Right ventricle myocardium inferior (tissue), 1 donor: ENCODE measurements around the gene HP1BP3. TPM values are rescaled to one million over a fixed set of nuclear protein-coding genes. Genes with fewer than 3 reads are reported as not detected.
A peak's percentile ranks its signal among the peaks of the same experiment; 100 is the strongest.

ENCODE experiments used
- ATAC-seq: fragments of 200-7000 bp; cut with Tn5 transposase; one replicate; pipeline ENCODE4 v1.9.1; 2020; ENCODE audit warnings: mild to moderate bottlenecking, moderate library complexity
- DNase-seq: peaks from one replicate; pipeline ENCODE4 v3.0.0; 2021; ENCODE audit errors: missing footprints
- intact Hi-C: fragments of 100-400 bp; cut with DNase I; formaldehyde crosslinking; loops from one replicate; pipeline ENCODE4 v1.11.0; 2022
- total RNA-seq: library from RNA; stranded (reverse); fragmentation: NEBNext Ultra II Directional; extraction: Animal tissue kit (Norgen Biotek cat#: 25700); gene quantifications from one replicate; pipeline ENCODE4 v1.2.1, GENCODE V29; 2021
- donor health status: DM: no; HTN: yes; CAD: no; lungs with severe emphysema.

Gene HP1BP3
- total RNA-seq, 1 donor from 2014 or later, result 110 TPM

GRCh38 chr1:20785907-20786252 is 1.2 kb downstream of the HP1BP3 start:
- DNase-seq, result no peak

GRCh38 chr1:20775700-20776099 is 11.4 kb downstream of the HP1BP3 start:
- DNase-seq, result no peak
- ATAC-seq, result no peak
- intact Hi-C loops, result no loop called here

More at GRCh38 chr1:20785907-20786252, 1.2 kb downstream of the HP1BP3 start:
- ATAC-seq, result no peak
- intact Hi-C loops, result no loop called here

GRCh38 chr1:20771780-20772179 is 15.3 kb downstream of the HP1BP3 start:
- DNase-seq (no peak), ATAC-seq (no peak)
- intact Hi-C loops, result no loop called here

GRCh38 chr1:20770314-20771087 is 16.6 kb downstream of the HP1BP3 start:
- intact Hi-C loops, result no loop called here
- DNase-seq, result no peak
- ATAC-seq, result no peak

GRCh38 chr1:20767271-20767670 is 19.8 kb downstream of the HP1BP3 start:
- DNase-seq, result no peak
- ATAC-seq, result peak; percentile 65
- intact Hi-C loops, result no loop called here

- ATAC-seq (no peak), DNase-seq (no peak)
- intact Hi-C loops, result no loop called here
Observed at GRCh38 chr1:20763417-20763816, 23.7 kb downstream of the HP1BP3 start.

- DNase-seq, result no peak
- intact Hi-C loops, result no loop called here
- no peak for ATAC-seq
Observed at GRCh38 chr1:20760322-20760721, 26.8 kb downstream of the HP1BP3 start.

GRCh38 chr1:20753589-20753988 is 33.5 kb downstream of the HP1BP3 start:
- DNase-seq (no peak), ATAC-seq (no peak)
- intact Hi-C loops, result no loop called here

- ATAC-seq (no peak), DNase-seq (no peak)
- intact Hi-C loops, result no loop called here
Observed at GRCh38 chr1:20751462-20751990, 35.6 kb downstream of the HP1BP3 start.

GRCh38 chr1:20742671-20743070 is 44.4 kb downstream of the HP1BP3 start:
- intact Hi-C loops, result no loop called here
- DNase-seq (no peak), ATAC-seq (no peak)

- intact Hi-C loops, result no loop called here
- DNase-seq, result no peak
- no peak for ATAC-seq
Observed at GRCh38 chr1:20740781-20741180, 46.3 kb downstream of the HP1BP3 start.

GRCh38 chr1:20739225-20739624 is 47.9 kb downstream of the HP1BP3 start:
- DNase-seq, result no peak
- no peak for ATAC-seq
- intact Hi-C loops, result no loop called here

- ATAC-seq (no peak), DNase-seq (no peak)
- intact Hi-C loops, result no loop called here
Observed at GRCh38 chr1:20735581-20736111, 51.5 kb downstream of the HP1BP3 start.

GRCh38 chr1:20733360-20733975 is 53.6 kb downstream of the HP1BP3 start:
- intact Hi-C loops, result loop anchor here (2.0 kb wide), 1 partner anchor 35 kb away; no protein-coding TSS in a partner anchor
- no peak for DNase-seq
- ATAC-seq, result no peak

- no peak for DNase-seq
- peak; percentile 54 for ATAC-seq
- intact Hi-C loops, result loop anchor here (2.0 kb wide), 1 partner anchor 34 kb away; no protein-coding TSS in a partner anchor
Observed at GRCh38 chr1:20732588-20733359, 54.3 kb downstream of the HP1BP3 start, which contains the start of gene SH2D5. SH2D5 (minus strand) TSS chr1:20732703; CDS start chr1:20728044, 4,659 bp downstream.

- ATAC-seq, result peak; percentile 83
- no peak for DNase-seq
- intact Hi-C loops, result loop anchor here (2.0 kb wide), 1 partner anchor 33 kb away; no protein-coding TSS in a partner anchor
Observed at GRCh38 chr1:20732071-20732587, 55.0 kb downstream of the HP1BP3 start.

GRCh38 chr1:20731057-20731991 is 55.8 kb downstream of the HP1BP3 start:
- ATAC-seq, result no peak
- DNase-seq, result no peak
- intact Hi-C loops, result no loop called here

GRCh38 chr1:20730690-20731056 is 56.4 kb downstream of the HP1BP3 start:
- DNase-seq (no peak), ATAC-seq (no peak)
- intact Hi-C loops, result no loop called here
